ENCODE data around the gene HOXA10.

The HOXA10 gene

GRCh38 chr7:27166531-27167505, 7.3 kb downstream of the HOXA10 start:
- H3K4me3 Mint-ChIP-seq, result peak overlapping the region; percentile 37

GRCh38 chr7:27165996-27166530, 8.1 kb downstream of the HOXA10 start:
- peaks cover 11% of the 10 kb centered on the region for H3K4me1 Mint-ChIP-seq
- CTCF ChIA-PET, result interaction anchor here (0.8 kb wide), 1 partner anchor 21 kb away, joined by 3 read pairs; no protein-coding TSS in a partner anchor

More at GRCh38 chr7:27166531-27167505, 7.3 kb downstream of the HOXA10 start:
- Mint-ChIP-seq H3K4me1 (peaks cover 10% of the 10 kb centered on the region), H3K27me3 (peaks cover 99% of the 10 kb centered on the region), H3K9me3 (no peaks in the 10 kb centered on the region), H3K36me3 (peaks cover 1% of the 10 kb centered on the region), H3K27ac (peak overlapping the region; percentile 87)
- DNase-seq, result no peak
- CTCF ChIA-PET, result interaction anchor here (0.8 to 1.6 kb wide), 2 partner anchors 13 to 20 kb away, joined by 3 to 4 read pairs; no protein-coding TSS in a partner anchor

GRCh38 chr7:27165089-27165995, 8.8 kb downstream of the HOXA10 start, which contains the start of gene HOXA9:
HOXA9 (minus strand) TSS chr7:27165537; CDS start chr7:27165457, 80 bp downstream.
- Mint-ChIP-seq H3K36me3 (no peaks in the 10 kb centered on the region), H3K27me3 (peaks cover 99% of the 10 kb centered on the region), H3K4me1 (peaks cover 13% of the 10 kb centered on the region), H3K27ac (peak within 1 kb of the TSS; percentile 87), H3K9me3 (no peaks in the 10 kb centered on the region), H3K4me3 (peak within 1 kb of the TSS; percentile 41)
- no peak for DNase-seq
- CTCF ChIA-PET, result no interaction called here

More at GRCh38 chr7:27165996-27166530, 8.1 kb downstream of the HOXA10 start:
- DNase-seq, result no peak
- H3K4me3 Mint-ChIP-seq, result peak overlapping the region; percentile 41
- H3K9me3 Mint-ChIP-seq, result no peaks in the 10 kb centered on the region
- peak overlapping the region; percentile 87 for H3K27ac Mint-ChIP-seq
- peaks cover 99% of the 10 kb centered on the region for H3K27me3 Mint-ChIP-seq
- H3K36me3 Mint-ChIP-seq, result no peaks in the 10 kb centered on the region

- CTCF ChIA-PET, result no interaction called here
- H3K4me3 Mint-ChIP-seq, result peak overlapping the region; percentile 41
- H3K4me1 Mint-ChIP-seq, result peaks cover 19% of the 10 kb centered on the region
- peaks cover 99% of the 10 kb centered on the region for H3K27me3 Mint-ChIP-seq
- no peak for DNase-seq
- H3K36me3 Mint-ChIP-seq, result no peaks in the 10 kb centered on the region
- peak overlapping the region; percentile 69 for H3K27ac Mint-ChIP-seq
- no peaks in the 10 kb centered on the region for H3K9me3 Mint-ChIP-seq
These were observed 9.6 kb downstream of the HOXA10 start for GRCh38 chr7:27164367-27165088.

GRCh38 chr7:27164045-27164366, 10.1 kb downstream of the HOXA10 start:
- H3K4me3 Mint-ChIP-seq, result no peak overlapping the region
- peaks cover 19% of the 10 kb centered on the region for H3K4me1 Mint-ChIP-seq

GRCh38 chr7:27163288-27164044, 10.7 kb downstream of the HOXA10 start:
- H3K4me3 Mint-ChIP-seq, result no peak overlapping the region
- H3K27ac Mint-ChIP-seq, result no peak overlapping the region
- CTCF ChIA-PET, result interaction anchor here (0.8 to 3.6 kb wide), 5 partner anchors 13 to 1303 kb away, joined by 3 to 36 read pairs (median 3); no protein-coding TSS in a partner anchor
- H3K27me3 Mint-ChIP-seq, result peaks cover 99% of the 10 kb centered on the region
- H3K9me3 Mint-ChIP-seq, result no peaks in the 10 kb centered on the region
- H3K4me1 Mint-ChIP-seq, result peaks cover 17% of the 10 kb centered on the region
- peaks cover 3% of the 10 kb centered on the region for H3K36me3 Mint-ChIP-seq
- DNase-seq, result no peak

More at GRCh38 chr7:27164045-27164366, 10.1 kb downstream of the HOXA10 start:
- Mint-ChIP-seq H3K27ac (peak overlapping the region; percentile 43), H3K9me3 (no peaks in the 10 kb centered on the region), H3K27me3 (peaks cover 99% of the 10 kb centered on the region), H3K36me3 (no peaks in the 10 kb centered on the region)
- CTCF ChIA-PET, result no interaction called here
- no peak for DNase-seq

- CTCF ChIA-PET, result interaction anchor here (0.8 to 3.6 kb wide), 7 partner anchors 12 to 1303 kb away, joined by 3 to 36 read pairs (median 3); no protein-coding TSS in a partner anchor
- H3K4me1 Mint-ChIP-seq, result peaks cover 17% of the 10 kb centered on the region
- H3K36me3 Mint-ChIP-seq, result peaks cover 5% of the 10 kb centered on the region
- no peak for DNase-seq
- no peak overlapping the region for H3K27ac Mint-ChIP-seq
- H3K4me3 Mint-ChIP-seq, result no peak overlapping the region
- no peaks in the 10 kb centered on the region for H3K9me3 Mint-ChIP-seq
- H3K27me3 Mint-ChIP-seq, result peaks cover 99% of the 10 kb centered on the region
These were observed 11.4 kb downstream of the HOXA10 start for GRCh38 chr7:27162561-27163287.

GRCh38 chr7:27161721-27162560, 12.2 kb downstream of the HOXA10 start:
- DNase-seq, result no peak
- Mint-ChIP-seq H3K27me3 (peaks cover 99% of the 10 kb centered on the region), H3K9me3 (no peaks in the 10 kb centered on the region), H3K4me1 (peaks cover 13% of the 10 kb centered on the region), H3K27ac (peak overlapping the region; percentile 42), H3K36me3 (peaks cover 5% of the 10 kb centered on the region), H3K4me3 (no peak overlapping the region)
- CTCF ChIA-PET, result interaction anchor here (1.0 to 3.6 kb wide), 10 partner anchors 11 to 1302 kb away, joined by 3 to 36 read pairs (median 6); no protein-coding TSS in a partner anchor

- peaks cover 99% of the 10 kb centered on the region for H3K27me3 Mint-ChIP-seq
- no peaks in the 10 kb centered on the region for H3K9me3 Mint-ChIP-seq
These were observed 12.9 kb downstream of the HOXA10 start for GRCh38 chr7:27161214-27161720.

GRCh38 chr7:27160546-27161213, 13.4 kb downstream of the HOXA10 start:
- peaks cover 13% of the 10 kb centered on the region for H3K4me1 Mint-ChIP-seq

More at GRCh38 chr7:27161214-27161720, 12.9 kb downstream of the HOXA10 start:
- H3K4me3 Mint-ChIP-seq, result peak overlapping the region; percentile 60
- CTCF ChIA-PET, result interaction anchor here (0.6 to 3.6 kb wide), 19 partner anchors 11 to 1269 kb away, joined by 3 to 36 read pairs (median 4); no protein-coding TSS in a partner anchor
- H3K4me1 Mint-ChIP-seq, result peaks cover 13% of the 10 kb centered on the region
- H3K27ac Mint-ChIP-seq, result peak overlapping the region; percentile 33
- peaks cover 5% of the 10 kb centered on the region for H3K36me3 Mint-ChIP-seq
- DNase-seq, result no peak

More at GRCh38 chr7:27160546-27161213, 13.4 kb downstream of the HOXA10 start:
- Mint-ChIP-seq H3K27ac (peak overlapping the region; percentile 33), H3K27me3 (peaks cover 99% of the 10 kb centered on the region), H3K4me3 (peak overlapping the region; percentile 60), H3K36me3 (peaks cover 5% of the 10 kb centered on the region), H3K9me3 (no peaks in the 10 kb centered on the region)
- peak; percentile 82 for DNase-seq
- CTCF ChIA-PET, result interaction anchor here (0.6 to 3.6 kb wide), 19 partner anchors 10 to 1268 kb away, joined by 3 to 36 read pairs (median 4); no protein-coding TSS in a partner anchor

All from activated naive CD4-positive, alpha-beta T cell treated with anti-CD3 and anti-CD28 coated beads, Interleukin-2, amount 10 ng/mL, durations not matched to agents 7 days and 5 days (primary cell).